22Rv1 (cell line): Measurements from ENCODE around the gene SMYD4.
"Not testable (repeated sequence)": the region's sequence is repeated elsewhere in the genome, so short reads cannot be mapped to it uniquely, and the experiment has no call there.

ENCODE experiments used
- H3K27ac ChIP-seq: fragments of 450-650 bp; 2 replicates; pipeline ENCODE4 v1.5.1; 2017
- ZFX ChIP-seq: fragments of 450-650 bp; IDR thresholded peaks from 2 replicates; pipeline ENCODE4 v1.6.1; 2017; ENCODE audit warnings: antibody characterized with exemption, borderline replicate concordance
- TF ChIP-seq, protein P1 (sequence below): fragments of 450-650 bp; IDR thresholded peaks from 2 replicates; pipeline ENCODE4 v1.5.1; 2017; ENCODE audit warnings: mild to moderate bottlenecking

SMYD4 gene

DNA sequence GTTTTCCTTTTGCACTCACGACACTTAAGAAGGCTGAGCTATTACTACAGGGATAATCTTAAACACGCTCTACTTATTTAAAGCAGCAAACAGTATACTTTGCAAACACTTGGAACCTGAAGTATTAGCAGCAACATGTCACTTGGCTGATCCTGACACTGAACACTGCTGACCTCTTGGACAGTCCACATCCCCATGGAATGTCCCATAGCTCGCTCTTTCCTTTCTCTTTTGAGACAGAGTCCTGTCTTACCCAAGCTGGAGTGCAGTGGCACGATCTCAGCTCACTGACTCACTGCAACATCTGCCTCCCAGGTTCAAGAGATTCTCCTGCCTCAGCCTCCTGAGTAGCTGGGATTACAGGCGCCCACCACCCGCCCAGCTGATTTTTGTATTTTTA is 26.4 kb downstream of the SMYD4 start:
- TF ChIP-seq, protein P1, sequence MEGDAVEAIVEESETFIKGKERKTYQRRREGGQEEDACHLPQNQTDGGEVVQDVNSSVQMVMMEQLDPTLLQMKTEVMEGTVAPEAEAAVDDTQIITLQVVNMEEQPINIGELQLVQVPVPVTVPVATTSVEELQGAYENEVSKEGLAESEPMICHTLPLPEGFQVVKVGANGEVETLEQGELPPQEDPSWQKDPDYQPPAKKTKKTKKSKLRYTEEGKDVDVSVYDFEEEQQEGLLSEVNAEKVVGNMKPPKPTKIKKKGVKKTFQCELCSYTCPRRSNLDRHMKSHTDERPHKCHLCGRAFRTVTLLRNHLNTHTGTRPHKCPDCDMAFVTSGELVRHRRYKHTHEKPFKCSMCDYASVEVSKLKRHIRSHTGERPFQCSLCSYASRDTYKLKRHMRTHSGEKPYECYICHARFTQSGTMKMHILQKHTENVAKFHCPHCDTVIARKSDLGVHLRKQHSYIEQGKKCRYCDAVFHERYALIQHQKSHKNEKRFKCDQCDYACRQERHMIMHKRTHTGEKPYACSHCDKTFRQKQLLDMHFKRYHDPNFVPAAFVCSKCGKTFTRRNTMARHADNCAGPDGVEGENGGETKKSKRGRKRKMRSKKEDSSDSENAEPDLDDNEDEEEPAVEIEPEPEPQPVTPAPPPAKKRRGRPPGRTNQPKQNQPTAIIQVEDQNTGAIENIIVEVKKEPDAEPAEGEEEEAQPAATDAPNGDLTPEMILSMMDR = no peak
- TF ChIP-seq ZFX = no peak
- no peak overlapping the region for H3K27ac ChIP-seq

DNA sequence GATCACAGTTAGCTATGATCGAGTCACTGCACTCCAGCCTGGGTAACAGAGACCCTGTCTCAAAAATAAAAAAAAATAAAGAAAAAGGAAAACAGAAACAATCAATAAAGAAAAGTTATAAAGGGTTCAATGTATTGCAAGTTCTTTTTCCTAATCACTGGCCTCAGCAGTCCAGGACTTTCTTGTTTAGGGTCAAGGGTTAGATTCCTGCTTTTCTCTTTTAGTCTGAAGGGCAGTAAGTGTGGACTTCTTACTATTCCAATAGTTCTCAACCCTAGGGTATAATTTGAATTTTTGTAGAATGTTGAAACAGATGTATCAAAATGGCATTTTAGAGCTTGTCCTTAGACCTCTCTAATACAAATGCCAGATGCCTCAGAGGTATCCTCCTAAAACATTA is 27.3 kb downstream of the SMYD4 start:
- no peak overlapping the region for H3K27ac ChIP-seq
- TF ChIP-seq, protein P1 = no peak
- no peak for TF ChIP-seq ZFX

DNA sequence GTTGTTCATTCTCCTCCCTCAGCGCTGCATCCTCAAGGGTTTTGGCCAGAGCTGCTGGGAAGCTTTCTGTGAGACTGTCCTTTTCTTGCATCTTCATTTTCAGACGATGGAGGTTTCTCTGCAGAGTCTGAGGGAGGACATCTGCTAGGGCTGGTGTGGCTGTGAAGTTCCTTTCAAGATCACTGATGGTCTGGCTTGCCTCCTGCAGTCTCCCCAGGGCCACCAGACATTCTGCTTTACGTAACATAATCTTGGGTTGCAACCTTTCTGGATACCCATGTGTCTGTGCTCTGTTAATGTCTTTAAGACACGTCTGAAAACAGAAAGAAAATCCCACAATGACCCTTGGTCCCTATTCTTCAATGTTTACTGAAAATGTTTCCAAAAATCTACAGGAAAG is 29.0 kb downstream of the SMYD4 start:
- TF ChIP-seq ZFX = no peak
- TF ChIP-seq, protein P1 = no peak

DNA sequence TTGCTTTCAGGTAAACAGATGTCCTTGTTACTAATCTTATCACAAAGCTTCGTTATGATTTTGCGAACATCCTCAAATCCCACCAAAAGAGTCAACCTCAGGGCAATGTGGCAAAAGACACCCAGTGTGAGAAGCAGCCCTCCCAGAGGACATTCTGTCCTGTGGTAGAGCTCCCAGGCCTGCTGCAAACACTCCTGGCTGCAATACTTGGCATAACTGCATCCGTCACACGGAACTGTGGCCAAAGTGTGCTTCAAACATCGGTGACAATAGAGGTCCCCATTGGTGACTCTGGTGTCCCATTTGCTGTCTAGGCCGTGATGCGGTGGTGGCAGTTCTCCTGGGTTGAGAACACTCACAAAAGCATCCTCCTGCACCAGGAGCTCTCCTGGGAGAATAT is 29.5 kb downstream of the SMYD4 start:
- TF ChIP-seq ZFX = no peak
- TF ChIP-seq, protein P1 = no peak
- H3K27ac ChIP-seq = no peak overlapping the region

More for the DNA sequence above, 29.0 kb downstream of the SMYD4 start:
- H3K27ac ChIP-seq = no peak overlapping the region

DNA sequence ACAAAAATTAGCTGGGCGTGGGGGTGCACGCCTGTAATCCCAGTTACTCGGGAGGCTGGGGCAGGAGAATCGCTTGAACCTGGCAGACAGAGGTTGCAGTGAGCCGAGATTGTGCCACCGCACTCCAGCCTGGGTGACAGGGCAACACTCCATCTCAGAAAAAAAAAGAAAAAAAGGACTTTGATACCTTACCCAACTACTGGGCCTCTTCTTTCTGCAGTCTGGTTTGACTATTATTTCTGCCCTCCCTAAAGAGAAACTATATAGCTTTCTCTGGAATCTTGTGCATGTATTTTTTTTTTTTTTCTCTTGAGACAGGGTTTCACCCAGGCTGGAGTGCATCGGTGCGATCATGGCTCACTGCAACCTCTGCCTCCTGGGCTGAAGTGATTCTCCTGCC is 31.9 kb downstream of the SMYD4 start:
- H3K27ac ChIP-seq = not testable (repeated sequence)

DNA sequence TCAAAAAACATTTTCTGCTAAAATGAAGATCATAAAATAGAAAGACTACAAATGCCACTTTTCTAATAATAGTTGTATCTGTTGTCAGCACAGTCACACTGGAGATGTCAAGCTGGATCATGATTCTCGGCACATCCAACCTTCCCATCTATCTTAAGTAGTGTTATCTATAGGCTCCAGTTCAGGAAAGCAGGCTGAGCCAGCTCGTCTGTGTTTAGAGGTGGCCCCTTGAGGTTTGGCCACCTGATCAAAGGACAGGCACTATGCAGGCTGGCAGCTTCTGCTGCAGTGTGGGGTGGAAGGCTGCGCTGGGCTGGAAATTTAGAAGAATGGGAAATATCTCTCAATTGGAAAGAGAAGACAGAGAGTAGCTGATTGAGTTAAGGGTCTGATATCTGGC is 32.4 kb downstream of the SMYD4 start:
- no peak overlapping the region for H3K27ac ChIP-seq
- TF ChIP-seq, protein P1 = no peak
- no peak for TF ChIP-seq ZFX

DNA sequence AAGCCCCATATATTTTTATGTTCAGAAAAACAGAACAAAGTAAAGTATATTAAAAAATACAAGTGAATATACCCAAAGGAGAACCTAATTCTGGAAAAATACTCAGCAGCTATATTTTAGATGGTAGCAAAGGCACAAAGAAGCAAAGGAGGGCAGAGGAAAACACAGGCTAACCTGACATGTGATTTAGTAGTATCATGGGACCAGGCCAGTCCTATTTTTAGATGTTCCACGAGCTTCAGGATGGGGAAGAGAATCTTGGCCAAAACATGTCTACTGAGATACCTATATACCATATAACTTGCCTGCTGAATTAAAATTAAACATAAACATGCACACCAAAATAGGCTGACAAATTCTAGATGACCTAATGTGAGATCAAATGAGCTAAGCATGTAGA is 32.9 kb downstream of the SMYD4 start:
- H3K27ac ChIP-seq = no peak overlapping the region
- TF ChIP-seq, protein P1 = no peak
- TF ChIP-seq ZFX = no peak

DNA sequence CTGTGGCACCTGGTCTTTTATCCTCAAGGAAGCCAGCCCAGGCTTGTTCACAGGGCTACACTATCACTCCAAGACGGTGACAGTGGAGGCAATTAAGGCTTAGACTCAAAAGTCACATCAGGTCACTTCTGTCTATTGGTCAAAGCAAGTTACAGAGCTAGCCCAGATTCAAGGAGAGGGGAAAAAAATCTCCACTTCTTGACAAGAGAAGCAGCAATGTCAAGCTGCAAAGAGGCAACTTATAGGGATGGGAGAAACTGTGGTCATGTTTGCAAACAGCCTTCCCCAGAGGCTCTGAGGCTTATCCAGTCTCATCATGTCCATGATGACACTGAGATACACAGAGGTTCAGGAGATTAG is 36.3 kb downstream of the SMYD4 start:
- H3K27ac ChIP-seq = no peak overlapping the region

More for the DNA sequence above, 36.3 kb downstream of the SMYD4 start:
- no peak for TF ChIP-seq ZFX
- TF ChIP-seq, protein P1 = no peak
